Tibial nerve (tissue), 4 donors: ENCODE data around the gene PRDM1. TPM values are rescaled to one million over a fixed set of nuclear protein-coding genes. Genes with fewer than 3 reads are reported as not detected.

Experiments used
- DNase-seq, 2 donors: peaks; one replicate each; pipeline ENCODE4 v3.0.0-alpha.2; 2019; ENCODE audit warnings: low spot score in 2 of 2
- H3K27ac ChIP-seq, 4 donors: fragments of 200-600 bp; sonication (generic) in 3 of 4; one replicate each; pipeline ENCODE4 v1.5.1; 2017 to 2019; ENCODE audit warnings: mild to moderate bottlenecking in 1 of 4
- H3K27me3 ChIP-seq, 2 donors: fragments of 200-600 bp; sonication (generic) in 1 of 2; one replicate each; pipeline versions ENCODE4 v1.5.1 to v1.6.0; 2017 to 2019
- H3K36me3 ChIP-seq, 3 donors: fragments of 200-600 bp; sonication (generic); one replicate each; pipeline ENCODE4 v1.5.1; 2018 to 2019
- H3K4me1 ChIP-seq, 4 donors: fragments of 200-600 bp; sonication (generic) in 3 of 4; one replicate each; pipeline ENCODE4 v1.5.1; 2017 to 2019
- H3K4me3 ChIP-seq, 4 donors: fragments of 200-600 bp; sonication (generic) in 3 of 4; one replicate each; pipeline ENCODE4 v1.5.1; 2017 to 2019; ENCODE audit warnings: mild to moderate bottlenecking in 1 of 4, moderate library complexity in 1 of 4
- H3K9me3 ChIP-seq, 4 donors: fragments of 200-600 bp; sonication (generic) in 3 of 4; one replicate each; pipeline ENCODE4 v1.5.1; 2017 to 2019
- EP300 ChIP-seq, 2 donors: sonication (generic); formaldehyde crosslinking; IDR thresholded peaks; one replicate each; pipeline ENCODE4 v1.6.1; 2017; ENCODE audit warnings: antibody characterized with exemption in 2 of 2, mild to moderate bottlenecking in 1 of 2
- POLR2A ChIP-seq, 2 donors: fragments of 450-650 bp; IDR thresholded peaks; one replicate each; pipeline ENCODE4 v1.6.1; 2017; ENCODE audit warnings: antibody characterized with exemption in 2 of 2, mild to moderate bottlenecking in 2 of 2, moderate library complexity in 2 of 2
- WGBS, 2 donors: methylation state at CpG; one replicate each; pipeline ENCODE4 v1.1.5; 2018; 5-methylcytosine and 5-hydroxymethylcytosine counted together
- total RNA-seq, 4 donors: library from RNA; depleted of rRNA; stranded (reverse); fragments of >200 nt; gene quantifications; one replicate each; pipeline ENCODE4 v1.1.0, GENCODE V29; 2016
- TF ChIP-seq, protein P1 (sequence below), 5 experiments: fragments of 200-600 bp in 3 of 5; fragments of 450-650 bp in 2 of 5; sonication (generic) in 3 of 5; IDR thresholded peaks; one replicate each; pipeline ENCODE4 v1.5.1; 2016 to 2019; ENCODE audit warnings: antibody characterized with exemption in 5 of 5, mild to moderate bottlenecking in 3 of 5, moderate library complexity in 2 of 5

The PRDM1 gene
- total RNA-seq, 4 donors from 2014 or later, result 2.1 to 17.3 (median 5.6) TPM

DNA sequence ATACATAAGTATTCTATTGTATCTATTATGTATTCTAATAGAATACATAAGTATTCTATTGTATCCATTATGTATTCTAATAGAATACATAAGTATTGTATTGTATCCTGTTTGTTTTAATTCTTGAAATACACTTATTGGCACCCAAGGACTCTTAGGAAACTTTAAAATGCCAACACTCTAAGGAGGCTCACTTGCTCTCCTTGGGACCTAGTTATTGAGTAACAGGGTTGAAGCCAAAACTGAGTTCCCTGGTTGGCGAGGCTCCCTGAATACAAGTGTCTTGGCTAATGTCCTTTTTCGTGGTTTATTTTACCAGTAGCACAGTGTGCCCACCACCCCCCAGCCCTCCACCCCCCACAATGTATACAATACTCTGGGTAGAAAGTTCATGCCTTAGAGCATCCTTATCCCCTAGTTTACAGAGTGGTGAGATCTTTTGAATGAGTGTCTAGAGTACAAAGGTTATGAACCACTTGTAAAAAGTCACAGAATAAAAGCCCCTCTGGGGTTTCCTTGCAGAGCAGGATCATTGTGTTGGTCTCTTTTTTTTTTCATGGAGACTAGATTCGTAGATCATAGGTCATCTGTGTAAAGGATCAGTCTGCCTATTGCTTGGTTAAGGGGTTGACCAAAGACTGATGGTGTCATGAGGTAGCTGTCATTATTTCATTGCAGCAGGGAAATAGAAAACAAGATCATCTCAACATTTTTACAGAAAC is 32.5 kb upstream of the PRDM1 start:
- Histone ChIP-seq H3K4me3 (no peak overlapping the region), H3K36me3 (no peaks in the 10 kb centered on the region), H3K4me1 (peaks cover 0 to 4% (median 0%) of the 10 kb centered on the region in 4 donors), H3K27me3 (no peaks in the 10 kb centered on the region), H3K27ac (no peak overlapping the region), H3K9me3 (no peaks in the 10 kb centered on the region)
- 57 to 61% methylated on average over 3 of the region's 3 CpGs for WGBS, 2 donors
- no peak for TF ChIP-seq EP300 (IDR thresholded peaks at IDR 0.05)
- TF ChIP-seq, protein P1, sequence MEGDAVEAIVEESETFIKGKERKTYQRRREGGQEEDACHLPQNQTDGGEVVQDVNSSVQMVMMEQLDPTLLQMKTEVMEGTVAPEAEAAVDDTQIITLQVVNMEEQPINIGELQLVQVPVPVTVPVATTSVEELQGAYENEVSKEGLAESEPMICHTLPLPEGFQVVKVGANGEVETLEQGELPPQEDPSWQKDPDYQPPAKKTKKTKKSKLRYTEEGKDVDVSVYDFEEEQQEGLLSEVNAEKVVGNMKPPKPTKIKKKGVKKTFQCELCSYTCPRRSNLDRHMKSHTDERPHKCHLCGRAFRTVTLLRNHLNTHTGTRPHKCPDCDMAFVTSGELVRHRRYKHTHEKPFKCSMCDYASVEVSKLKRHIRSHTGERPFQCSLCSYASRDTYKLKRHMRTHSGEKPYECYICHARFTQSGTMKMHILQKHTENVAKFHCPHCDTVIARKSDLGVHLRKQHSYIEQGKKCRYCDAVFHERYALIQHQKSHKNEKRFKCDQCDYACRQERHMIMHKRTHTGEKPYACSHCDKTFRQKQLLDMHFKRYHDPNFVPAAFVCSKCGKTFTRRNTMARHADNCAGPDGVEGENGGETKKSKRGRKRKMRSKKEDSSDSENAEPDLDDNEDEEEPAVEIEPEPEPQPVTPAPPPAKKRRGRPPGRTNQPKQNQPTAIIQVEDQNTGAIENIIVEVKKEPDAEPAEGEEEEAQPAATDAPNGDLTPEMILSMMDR (IDR thresholded peaks at IDR 0.05), result no peak
- no peak for DNase-seq

- Histone ChIP-seq H3K27me3 (no peaks in the 10 kb centered on the region), H3K9me3 (no peaks in the 10 kb centered on the region), H3K27ac (no peak overlapping the region), H3K4me1 (peaks cover 0 to 4% (median 0%) of the 10 kb centered on the region in 4 donors), H3K4me3 (no peak overlapping the region), H3K36me3 (no peaks in the 10 kb centered on the region)
- WGBS, 2 donors, result 71 to 81% methylated on average over 4 of the region's 4 CpGs
- no peak for DNase-seq
- TF ChIP-seq, protein P1 (IDR thresholded peaks at IDR 0.05), result no peak
- TF ChIP-seq EP300 (IDR thresholded peaks at IDR 0.05), result no peak
- no peak for TF ChIP-seq POLR2A (IDR thresholded peaks at IDR 0.05)
These were observed 30.6 kb upstream of the PRDM1 start for GRCh38 chr6:106055489-106055888.

DNA sequence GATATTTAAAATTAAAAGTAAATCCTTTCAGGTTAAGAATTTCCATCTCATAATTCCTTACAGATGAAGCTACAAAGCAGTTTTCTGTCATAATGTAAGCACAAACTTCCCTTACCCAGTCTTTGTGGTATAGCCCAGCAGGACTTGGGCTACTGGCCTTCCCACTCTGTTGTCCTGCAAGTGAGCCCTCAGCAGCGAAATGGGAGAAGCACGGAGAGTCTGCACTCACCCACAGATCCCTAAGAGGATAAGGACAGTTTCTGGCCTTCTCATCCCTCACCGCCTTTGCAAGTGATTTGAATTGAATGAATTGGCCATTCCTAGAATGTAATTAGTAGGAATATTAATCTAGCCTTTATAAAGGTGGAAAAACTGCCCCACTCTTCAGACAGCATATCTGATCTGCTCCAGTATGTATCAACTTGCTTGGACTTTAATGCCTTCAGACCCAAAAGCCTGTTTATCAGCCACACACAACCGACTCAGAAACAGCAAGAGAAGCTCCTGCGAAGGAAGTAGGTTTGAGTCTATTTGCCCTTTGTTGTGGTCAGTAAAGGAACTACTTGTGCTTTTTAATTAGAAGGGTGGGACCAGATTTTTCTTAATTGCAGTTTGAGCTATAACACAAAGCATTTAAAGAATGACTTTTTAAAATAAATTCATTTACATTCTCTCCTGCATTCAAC is 29.9 kb upstream of the PRDM1 start:
- no peaks in the 10 kb centered on the region for H3K27me3 ChIP-seq
- H3K4me3 ChIP-seq, result no peak overlapping the region
- peaks cover 0 to 4% (median 0%) of the 10 kb centered on the region in 4 donors for H3K4me1 ChIP-seq
- no peaks in the 10 kb centered on the region for H3K36me3 ChIP-seq
- no peaks in the 10 kb centered on the region for H3K9me3 ChIP-seq
- no peak for DNase-seq
- 60 to 74% methylated on average over 5 of the region's 5 CpGs for WGBS, 2 donors
- no peak overlapping the region for H3K27ac ChIP-seq
- TF ChIP-seq POLR2A (IDR thresholded peaks at IDR 0.05) (no peak), EP300 (IDR thresholded peaks at IDR 0.05) (no peak)
- TF ChIP-seq, protein P1 (IDR thresholded peaks at IDR 0.05), result no peak

GRCh38 chr6:106056746-106057390 is 29.3 kb upstream of the PRDM1 start:
- Histone ChIP-seq H3K27me3 (no peaks in the 10 kb centered on the region), H3K27ac (no peak overlapping the region), H3K4me3 (no peak overlapping the region), H3K9me3 (no peaks in the 10 kb centered on the region), H3K36me3 (no peaks in the 10 kb centered on the region), H3K4me1 (peaks cover 0 to 4% (median 0%) of the 10 kb centered on the region in 4 donors)
- DNase-seq, result no peak
- 74 to 83% methylated on average over 1 of the region's 1 CpG for WGBS, 2 donors
- TF ChIP-seq POLR2A (IDR thresholded peaks at IDR 0.05) (no peak), EP300 (IDR thresholded peaks at IDR 0.05) (no peak)
- TF ChIP-seq, protein P1 (IDR thresholded peaks at IDR 0.05), result no peak

DNA sequence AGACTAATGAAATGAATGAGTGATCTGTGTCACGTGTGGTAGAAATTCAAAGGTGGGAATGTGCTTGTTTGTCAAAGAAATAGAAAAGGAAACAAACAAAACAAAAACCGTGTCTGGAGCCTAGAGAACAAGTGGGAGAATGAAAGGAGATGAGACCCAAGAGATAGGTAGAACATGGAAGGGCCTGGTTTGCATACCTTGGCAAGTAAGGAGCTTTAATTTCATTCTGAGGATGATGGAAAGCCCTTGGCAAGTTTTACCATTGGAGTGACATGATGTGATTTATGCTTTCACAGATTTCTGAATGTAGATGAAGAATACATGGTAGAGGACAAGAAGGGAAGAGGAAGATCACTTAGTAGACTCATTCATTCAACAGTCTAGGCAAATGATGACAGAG is 26.8 kb upstream of the PRDM1 start:
- Histone ChIP-seq H3K4me1 (peaks cover 0 to 4% (median 0%) of the 10 kb centered on the region in 4 donors), H3K36me3 (no peaks in the 10 kb centered on the region), H3K9me3 (no peaks in the 10 kb centered on the region), H3K27ac (no peak overlapping the region), H3K27me3 (no peaks in the 10 kb centered on the region), H3K4me3 (no peak overlapping the region)
- TF ChIP-seq, protein P1 (IDR thresholded peaks at IDR 0.05), result no peak
- no peak for TF ChIP-seq POLR2A (IDR thresholded peaks at IDR 0.05)
- no peak for TF ChIP-seq EP300 (IDR thresholded peaks at IDR 0.05)
- DNase-seq, result no peak
- 76 to 80% methylated on average over 2 of the region's 2 CpGs for WGBS, 2 donors
